Neutrophil (primary cell): ENCODE data around the gene CYP27C1.
"Not testable (repeated sequence)": the region's sequence is repeated elsewhere in the genome, so short reads cannot be mapped to it uniquely, and the experiment has no call there.

Experiments used
- H3K27ac ChIP-seq: fragments of 200-600 bp; sonication (generic); 2 replicates; pipeline ENCODE4 v1.5.1; 2016; ENCODE audit warnings: mild to moderate bottlenecking, moderate library complexity
- H3K27me3 ChIP-seq: fragments of 200-600 bp; sonication (generic); 2 replicates; pipeline ENCODE4 v1.6.0; 2016; ENCODE audit warnings: mild to moderate bottlenecking
- H3K36me3 ChIP-seq: fragments of 200-600 bp; sonication (generic); 2 replicates; pipeline ENCODE4 v1.5.1; 2017
- H3K4me1 ChIP-seq, 2 experiments: fragments of 200-600 bp in 1 of 2; sonication (generic) in 1 of 2; 1 replicate in 1 of 2; 2 replicates in 1 of 2; pipeline versions ENCODE4 v1.5.1 to v1.6.1; 2013 to 2016; ENCODE audit warnings: low read depth in 1 of 2, low read length in 1 of 2, mild to moderate bottlenecking in 1 of 2, moderate library complexity in 1 of 2; ENCODE audit not compliant: control insufficient read depth in 1 of 2, insufficient read depth in 1 of 2
- H3K4me3 ChIP-seq, 2 experiments: fragments of 200-600 bp in 1 of 2; sonication (generic) in 1 of 2; 1 replicate in 1 of 2; 2 replicates in 1 of 2; pipeline ENCODE4 v1.5.1; 2013 to 2016; ENCODE audit warnings: low read depth in 1 of 2, low read length in 1 of 2, mild to moderate bottlenecking in 1 of 2, moderate library complexity in 1 of 2
- H3K9me3 ChIP-seq: fragments of 200-600 bp; sonication (generic); 2 replicates; pipeline ENCODE4 v1.5.1; 2016
- TF ChIP-seq, protein P1 (sequence below): fragments of 200-600 bp; sonication (generic); IDR thresholded peaks from 2 replicates; pipeline ENCODE4 v1.5.1; 2016; ENCODE audit warnings: antibody characterized with exemption

The CYP27C1 gene

GRCh38 chr2:127235082-127235702, 15.1 kb upstream of the CYP27C1 start:
- Histone ChIP-seq H3K9me3 (no peaks in the 10 kb centered on the region), H3K27ac (no peak overlapping the region), H3K4me1 (peaks cover 0 to 8% of the 10 kb centered on the region in 2 experiments), H3K36me3 (no peaks in the 10 kb centered on the region), H3K4me3 (no peak overlapping the region), H3K27me3 (peaks cover 7% of the 10 kb centered on the region)
- TF ChIP-seq, protein P1, sequence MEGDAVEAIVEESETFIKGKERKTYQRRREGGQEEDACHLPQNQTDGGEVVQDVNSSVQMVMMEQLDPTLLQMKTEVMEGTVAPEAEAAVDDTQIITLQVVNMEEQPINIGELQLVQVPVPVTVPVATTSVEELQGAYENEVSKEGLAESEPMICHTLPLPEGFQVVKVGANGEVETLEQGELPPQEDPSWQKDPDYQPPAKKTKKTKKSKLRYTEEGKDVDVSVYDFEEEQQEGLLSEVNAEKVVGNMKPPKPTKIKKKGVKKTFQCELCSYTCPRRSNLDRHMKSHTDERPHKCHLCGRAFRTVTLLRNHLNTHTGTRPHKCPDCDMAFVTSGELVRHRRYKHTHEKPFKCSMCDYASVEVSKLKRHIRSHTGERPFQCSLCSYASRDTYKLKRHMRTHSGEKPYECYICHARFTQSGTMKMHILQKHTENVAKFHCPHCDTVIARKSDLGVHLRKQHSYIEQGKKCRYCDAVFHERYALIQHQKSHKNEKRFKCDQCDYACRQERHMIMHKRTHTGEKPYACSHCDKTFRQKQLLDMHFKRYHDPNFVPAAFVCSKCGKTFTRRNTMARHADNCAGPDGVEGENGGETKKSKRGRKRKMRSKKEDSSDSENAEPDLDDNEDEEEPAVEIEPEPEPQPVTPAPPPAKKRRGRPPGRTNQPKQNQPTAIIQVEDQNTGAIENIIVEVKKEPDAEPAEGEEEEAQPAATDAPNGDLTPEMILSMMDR, result no peak

GRCh38 chr2:127233710-127234109, 13.6 kb upstream of the CYP27C1 start:
- H3K27ac ChIP-seq, result no peak overlapping the region
- H3K4me3 ChIP-seq, result no peak overlapping the region
- H3K4me1 ChIP-seq, result peaks cover 0 to 8% of the 10 kb centered on the region in 2 experiments
- H3K27me3 ChIP-seq, result peaks cover 13% of the 10 kb centered on the region
- H3K9me3 ChIP-seq, result no peaks in the 10 kb centered on the region
- H3K36me3 ChIP-seq, result no peaks in the 10 kb centered on the region
- TF ChIP-seq, protein P1, result no peak

- Histone ChIP-seq H3K27me3 (peaks cover 37% of the 10 kb centered on the region), H3K36me3 (no peaks in the 10 kb centered on the region), H3K27ac (no peak overlapping the region), H3K9me3 (no peaks in the 10 kb centered on the region), H3K4me3 (no peak overlapping the region), H3K4me1 (peaks cover 0 to 8% of the 10 kb centered on the region in 2 experiments)
- TF ChIP-seq, protein P1, result no peak
Measured at GRCh38 chr2:127231130-127231865, 11.2 kb upstream of the CYP27C1 start.

- Histone ChIP-seq H3K9me3 (no peaks in the 10 kb centered on the region), H3K27me3 (peaks cover 55% of the 10 kb centered on the region), H3K4me3 (no peak overlapping the region), H3K27ac (no peak overlapping the region), H3K36me3 (no peaks in the 10 kb centered on the region), H3K4me1 (peaks cover 0 to 8% of the 10 kb centered on the region in 2 experiments)
- TF ChIP-seq, protein P1, result no peak
Measured at GRCh38 chr2:127229555-127229954, 9.5 kb upstream of the CYP27C1 start.

DNA sequence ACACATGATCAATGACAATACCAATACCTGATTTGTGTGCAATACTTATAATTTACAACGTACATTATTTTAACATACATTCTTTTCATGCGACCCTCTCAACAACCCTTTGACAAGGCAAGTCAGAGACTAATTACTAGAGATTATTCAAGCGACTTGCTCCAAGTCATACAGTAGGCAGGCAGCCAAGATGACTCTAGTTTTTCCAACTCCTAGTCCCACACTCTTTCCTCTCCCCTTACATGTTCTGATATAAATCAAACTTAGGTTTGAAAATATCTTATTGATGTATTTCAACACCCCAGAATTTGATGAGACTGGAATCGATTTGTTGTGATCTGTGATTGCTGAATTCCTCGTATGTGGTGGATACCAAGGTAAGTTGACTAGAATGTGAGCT, 8.0 kb upstream of the CYP27C1 start:
- Histone ChIP-seq H3K9me3 (no peaks in the 10 kb centered on the region), H3K27ac (no peak overlapping the region), H3K27me3 (peaks cover 69% of the 10 kb centered on the region), H3K36me3 (no peaks in the 10 kb centered on the region), H3K4me3 (no peak overlapping the region), H3K4me1 (no peaks in the 10 kb centered on the region)
- TF ChIP-seq, protein P1, result no peak

- not testable (repeated sequence) for H3K4me1 ChIP-seq, H3K9me3 ChIP-seq, H3K36me3 ChIP-seq, H3K27ac ChIP-seq, H3K4me3 ChIP-seq
- peaks cover 75% of the 10 kb centered on the region for H3K27me3 ChIP-seq
Measured at GRCh38 chr2:127227264-127227660, 7.2 kb upstream of the CYP27C1 start.
